Activated gamma-delta T cell treated with anti-CD3 and anti-CD28 coated beads, Interleukin-2, amount 50 U/mL, for 16 hours (primary cell): ENCODE measurements around the gene DZIP1L.

Experiments used
- DNase-seq: peaks from one replicate; pipeline ENCODE4 v3.0.0-alpha.2; 2020; ENCODE audit warnings: low read depth

The DZIP1L gene

DNA sequence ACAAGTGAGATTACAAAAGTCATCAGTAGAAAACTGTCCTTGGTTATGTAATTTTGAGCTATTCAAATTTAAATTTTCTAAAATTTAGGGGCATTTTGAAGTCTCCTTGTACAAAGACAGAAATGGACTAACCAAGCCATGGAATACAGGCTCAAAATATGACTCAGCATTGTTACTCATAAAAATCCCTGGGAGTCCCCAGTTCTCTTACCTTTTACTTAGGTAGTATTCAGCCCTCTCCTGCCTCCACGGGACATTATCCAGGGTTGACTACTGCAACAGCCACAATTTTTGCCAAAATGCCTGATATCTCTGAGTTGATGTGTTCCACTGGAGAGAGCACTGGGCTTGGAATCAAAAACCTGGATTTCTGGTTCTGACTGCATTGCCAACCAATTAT lies 80.5 kb downstream of the DZIP1L start:
- no peak for DNase-seq

DNA sequence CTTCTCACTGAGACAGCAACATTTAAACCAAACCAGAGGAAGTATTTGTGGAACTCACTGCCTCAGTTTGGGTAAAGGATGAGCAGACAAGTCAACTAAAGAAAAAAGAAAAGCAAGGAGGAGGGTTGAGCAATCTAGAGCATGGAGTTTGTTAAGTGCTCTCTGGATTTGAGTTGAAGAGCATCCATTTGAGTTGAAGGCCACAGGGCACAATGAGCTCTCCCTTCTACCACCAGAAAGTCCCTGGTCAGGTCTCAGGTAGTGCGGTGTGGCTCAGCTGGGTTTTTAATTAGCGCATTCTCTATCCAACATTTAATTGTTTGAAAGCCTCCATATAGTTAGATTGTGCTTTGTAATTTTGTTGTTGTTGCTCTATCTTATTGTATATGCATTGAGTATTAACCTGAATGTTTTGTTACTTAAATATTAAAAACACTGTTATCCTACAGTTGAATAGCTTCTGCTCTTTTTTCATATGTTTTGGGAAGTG lies 82.2 kb downstream of the DZIP1L start:
- no peak for DNase-seq

- no peak for DNase-seq
Measured at GRCh38 chr3:138032567-138032966, 82.8 kb downstream of the DZIP1L start.

DNA sequence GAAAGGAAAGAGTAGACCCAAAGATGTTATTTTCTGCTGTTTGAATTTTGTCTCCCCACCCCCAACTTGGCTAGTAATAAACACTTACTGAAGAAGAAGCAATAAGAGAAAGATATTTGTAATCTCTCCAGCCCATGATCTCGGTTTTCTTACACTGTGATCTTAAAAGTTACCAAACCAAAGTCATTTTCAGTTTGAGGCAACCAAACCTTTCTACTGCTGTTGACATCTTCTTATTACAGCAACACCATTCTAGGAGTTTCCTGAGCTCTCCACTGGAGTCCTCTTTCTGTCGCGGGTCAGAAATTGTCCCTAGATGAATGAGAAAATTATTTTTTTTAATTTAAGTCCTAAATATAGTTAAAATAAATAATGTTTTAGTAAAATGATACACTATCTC lies 83.9 kb downstream of the DZIP1L start:
- no peak for DNase-seq

- DNase-seq: no peak
Measured at GRCh38 chr3:138030734-138031280, 84.6 kb downstream of the DZIP1L start.

GRCh38 chr3:138027821-138028220 lies 87.6 kb downstream of the DZIP1L start:
- no peak for DNase-seq

GRCh38 chr3:138025553-138025952 lies 89.9 kb downstream of the DZIP1L start:
- no peak for DNase-seq

DNA sequence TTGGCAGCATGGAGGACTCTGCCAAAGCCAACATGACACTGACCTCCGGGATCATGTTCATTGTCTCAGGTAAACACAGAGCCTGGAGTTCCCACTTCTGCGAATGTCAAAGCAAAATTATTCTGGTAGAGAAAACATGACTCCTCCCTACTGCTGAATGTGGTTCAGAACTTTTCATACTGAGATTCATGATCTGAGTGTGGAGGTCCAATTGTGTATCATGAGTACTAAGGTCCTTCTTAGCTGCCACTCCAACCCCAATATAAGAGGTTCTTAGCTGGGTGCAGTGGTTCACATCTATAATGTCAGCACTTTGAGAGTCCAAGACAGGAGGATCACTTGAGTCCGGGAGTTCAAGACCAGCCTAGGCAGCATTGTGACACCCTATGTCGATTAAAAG lies 91.7 kb downstream of the DZIP1L start:
- DNase-seq: no peak

GRCh38 chr3:138019281-138020069 lies 95.9 kb downstream of the DZIP1L start:
- no peak for DNase-seq

- no peak for DNase-seq
Measured at GRCh38 chr3:138016065-138016464, 99.3 kb downstream of the DZIP1L start.

DNA sequence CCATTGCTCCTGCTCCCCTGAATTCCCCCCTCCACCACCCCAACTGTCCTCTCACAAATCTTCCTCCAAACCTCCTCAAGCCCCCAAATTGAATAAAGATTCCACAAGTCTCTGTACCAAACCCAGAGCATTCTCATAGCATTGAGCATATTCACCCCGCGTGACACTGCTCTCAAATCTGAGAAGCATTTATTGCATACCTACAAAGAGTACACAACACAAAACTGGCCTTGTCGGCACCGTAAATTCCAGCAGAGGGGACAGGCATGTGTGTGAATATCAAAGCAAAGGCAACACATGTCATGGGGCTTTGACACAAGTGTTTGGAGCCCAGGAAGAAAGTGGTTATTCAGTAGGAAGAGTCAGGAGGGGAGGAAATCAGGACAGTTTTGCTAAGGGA lies 102.9 kb downstream of the DZIP1L start:
- DNase-seq: no peak
